ENCODE results near the gene TSC22D4.
A peak's percentile ranks its signal among the peaks of the same experiment; 100 is the strongest.

TSC22D4 gene

DNA sequence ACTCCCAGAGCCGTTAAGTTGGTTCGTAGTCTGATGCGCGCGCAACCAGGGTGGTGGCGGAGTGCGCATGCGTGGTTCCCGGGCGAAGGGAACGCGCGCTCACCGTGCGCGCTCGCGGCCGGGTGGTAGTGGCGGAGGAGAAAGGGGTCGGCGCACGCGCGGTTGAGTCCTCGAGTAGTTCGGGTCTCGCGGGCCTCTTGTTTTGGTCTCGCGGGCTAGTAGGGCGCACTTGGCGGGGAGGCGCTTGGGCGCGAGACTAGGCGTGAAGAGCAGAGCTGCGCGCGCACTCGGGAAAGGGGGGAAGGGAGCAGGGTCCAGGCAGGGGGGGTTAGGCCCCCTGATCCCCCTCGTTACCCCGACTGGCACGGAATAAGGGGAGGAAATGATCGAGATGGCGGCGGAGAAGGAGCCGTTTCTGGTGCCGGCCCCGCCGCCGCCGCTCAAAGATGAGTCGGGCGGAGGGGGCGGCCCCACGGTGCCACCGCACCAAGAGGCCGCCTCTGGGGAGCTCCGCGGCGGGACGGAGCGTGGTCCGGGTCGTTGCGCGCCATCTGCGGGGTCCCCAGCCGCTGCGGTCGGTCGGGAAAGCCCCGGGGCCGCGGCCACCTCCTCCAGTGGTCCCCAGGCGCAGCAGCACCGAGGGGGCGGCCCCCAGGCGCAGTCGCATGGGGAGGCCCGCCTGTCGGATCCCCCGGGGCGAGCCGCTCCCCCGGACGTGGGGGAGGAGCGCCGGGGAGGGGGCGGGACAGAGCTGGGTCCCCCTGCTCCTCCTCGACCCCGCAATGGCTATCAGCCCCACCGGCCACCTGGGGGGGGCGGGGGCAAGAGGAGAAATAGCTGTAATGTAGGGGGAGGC lies 49.1 kb downstream of the TSC22D4 start, which contains the start of gene MEPCE:
MEPCE (plus strand) TSS at position 195 of the 856 bp plus-strand sequence; CDS start at position 383, 188 bp downstream.
- peaks cover 5 to 48% (median 46%) of the 10 kb centered on the region in 5 donors for H3K4me1 ChIP-seq (ENCODE audit: control insufficient read depth in 5 of 5, insufficient read depth in 5 of 5, low read length in 5 of 5)
- peak within 1 kb of the TSS; percentile 77 to 94 (median 87) for H3K9ac ChIP-seq (ENCODE audit: low read length in 5 of 5)
- H3K27me3 ChIP-seq (ENCODE audit: control insufficient read depth in 5 of 5, insufficient read depth in 4 of 5, low read length in 5 of 5): no peaks in the 10 kb centered on the region
- peak within 1 kb of the TSS; percentile 83 to 90 (median 84) for H3K4me3 ChIP-seq (ENCODE audit: low read depth in 1 of 5, low read length in 5 of 5)
- H3K9me3 ChIP-seq (ENCODE audit: control insufficient read depth in 5 of 5, low read length in 5 of 5): no peaks in the 10 kb centered on the region
- peak within 1 kb of the TSS; percentile 95 for H3K27ac ChIP-seq (ENCODE audit: low read depth, low read length)
- peaks cover 0 to 29% (median 23%) of the 10 kb centered on the region in 5 donors for H3K36me3 ChIP-seq (ENCODE audit: control insufficient read depth in 5 of 5, insufficient read depth in 5 of 5, low read length in 5 of 5)

DNA sequence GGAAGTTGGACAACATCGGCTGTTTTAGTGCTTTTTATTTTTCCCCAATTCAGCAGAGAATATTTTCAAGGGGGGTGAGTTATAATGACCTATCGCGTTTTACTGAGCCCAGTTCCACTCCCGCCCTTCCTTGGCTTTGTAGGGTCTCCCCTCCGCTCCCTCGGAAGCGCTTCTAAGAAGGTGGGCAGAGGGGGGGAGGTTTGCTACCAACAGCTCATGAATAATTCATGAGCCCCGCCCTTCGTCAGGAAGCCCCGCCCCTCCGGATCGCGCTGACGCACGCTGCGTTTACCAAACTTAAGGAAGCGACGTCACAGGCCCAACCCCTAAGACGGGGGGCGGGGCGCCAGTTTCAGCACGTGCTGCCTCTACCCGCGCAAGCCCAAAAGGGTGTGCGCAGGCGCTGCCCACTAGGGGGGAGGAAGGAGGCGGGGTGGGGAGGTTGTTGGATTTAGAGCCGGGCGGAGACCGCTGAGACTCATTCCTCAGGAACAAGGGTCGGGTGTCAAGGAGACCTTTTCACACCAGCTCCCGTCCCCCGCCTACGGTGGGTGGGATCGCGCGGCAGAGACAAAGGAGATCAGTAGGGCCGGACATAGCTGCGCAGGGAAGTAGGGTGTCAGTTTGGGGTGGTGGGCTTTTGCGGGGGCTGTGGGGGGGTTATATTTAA lies 49.9 kb downstream of the TSC22D4 start:
- peak overlapping the region; percentile 77 to 94 (median 87) for H3K9ac ChIP-seq (ENCODE audit: low read length in 5 of 5)
- no peaks in the 10 kb centered on the region for H3K27me3 ChIP-seq (ENCODE audit: control insufficient read depth in 5 of 5, insufficient read depth in 4 of 5, low read length in 5 of 5)
- no peaks in the 10 kb centered on the region for H3K9me3 ChIP-seq (ENCODE audit: control insufficient read depth in 5 of 5, low read length in 5 of 5)
- H3K27ac ChIP-seq (ENCODE audit: low read depth, low read length): peak overlapping the region; percentile 95
- peak overlapping the region; percentile 83 to 90 (median 84) for H3K4me3 ChIP-seq (ENCODE audit: low read depth in 1 of 5, low read length in 5 of 5)
- peaks cover 0 to 23% (median 19%) of the 10 kb centered on the region in 5 donors for H3K36me3 ChIP-seq (ENCODE audit: control insufficient read depth in 5 of 5, insufficient read depth in 5 of 5, low read length in 5 of 5)
- peaks cover 5 to 44% (median 42%) of the 10 kb centered on the region in 5 donors for H3K4me1 ChIP-seq (ENCODE audit: control insufficient read depth in 5 of 5, insufficient read depth in 5 of 5, low read length in 5 of 5)

GRCh38 chr7:100428199-100428966 lies 50.6 kb downstream of the TSC22D4 start, which contains the start of gene ZCWPW1:
TSS of gene ZCWPW1 (minus strand) at chr7:100428703. CDS start at chr7:100420649, 8,054 bp downstream.
- peaks cover 0 to 16% (median 12%) of the 10 kb centered on the region in 5 donors for H3K36me3 ChIP-seq (ENCODE audit: control insufficient read depth in 5 of 5, insufficient read depth in 5 of 5, low read length in 5 of 5)
- H3K4me1 ChIP-seq (ENCODE audit: control insufficient read depth in 5 of 5, insufficient read depth in 5 of 5, low read length in 5 of 5): peaks cover 5 to 38% (median 37%) of the 10 kb centered on the region in 5 donors
- H3K4me3 ChIP-seq (ENCODE audit: low read depth in 1 of 5, low read length in 5 of 5): peak within 1 kb of the TSS; percentile 83 to 90 (median 84)
- peak within 1 kb of the TSS; percentile 95 for H3K27ac ChIP-seq (ENCODE audit: low read depth, low read length)
- H3K9me3 ChIP-seq (ENCODE audit: control insufficient read depth in 5 of 5, low read length in 5 of 5): no peaks in the 10 kb centered on the region
- H3K9ac ChIP-seq (ENCODE audit: low read length in 5 of 5): peak within 1 kb of the TSS; percentile 77 to 94 (median 87)
- H3K27me3 ChIP-seq (ENCODE audit: control insufficient read depth in 5 of 5, insufficient read depth in 4 of 5, low read length in 5 of 5): no peaks in the 10 kb centered on the region

DNA sequence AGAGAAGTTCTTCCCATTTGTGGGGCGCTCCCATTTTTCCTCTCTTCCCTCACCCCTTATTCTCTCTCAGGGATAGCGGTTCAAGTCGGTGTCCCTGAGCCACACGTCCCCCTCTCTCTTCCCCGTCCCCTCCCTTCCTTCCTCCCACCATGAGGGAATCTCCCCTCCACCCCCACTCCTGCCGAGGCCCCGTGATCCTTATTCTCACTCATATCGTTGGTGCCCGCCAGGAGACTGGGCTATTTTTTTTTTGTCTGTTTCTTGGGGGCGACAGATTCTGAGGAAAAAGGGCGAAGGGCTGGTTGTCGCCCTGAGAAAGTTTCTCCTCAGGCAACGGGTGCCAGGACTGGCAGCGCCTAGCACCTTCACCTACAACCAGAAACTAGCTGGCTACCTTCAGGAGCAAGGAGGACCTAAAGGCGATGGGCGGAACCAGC lies 51.2 kb downstream of the TSC22D4 start:
- no peaks in the 10 kb centered on the region for H3K27me3 ChIP-seq (ENCODE audit: control insufficient read depth in 5 of 5, insufficient read depth in 4 of 5, low read length in 5 of 5)
- H3K4me3 ChIP-seq (ENCODE audit: low read depth in 1 of 5, low read length in 5 of 5): peak overlapping the region; percentile 55 to 90 (median 84)
- peaks cover 5 to 32% (median 31%) of the 10 kb centered on the region in 5 donors for H3K4me1 ChIP-seq (ENCODE audit: control insufficient read depth in 5 of 5, insufficient read depth in 5 of 5, low read length in 5 of 5)

DNA sequence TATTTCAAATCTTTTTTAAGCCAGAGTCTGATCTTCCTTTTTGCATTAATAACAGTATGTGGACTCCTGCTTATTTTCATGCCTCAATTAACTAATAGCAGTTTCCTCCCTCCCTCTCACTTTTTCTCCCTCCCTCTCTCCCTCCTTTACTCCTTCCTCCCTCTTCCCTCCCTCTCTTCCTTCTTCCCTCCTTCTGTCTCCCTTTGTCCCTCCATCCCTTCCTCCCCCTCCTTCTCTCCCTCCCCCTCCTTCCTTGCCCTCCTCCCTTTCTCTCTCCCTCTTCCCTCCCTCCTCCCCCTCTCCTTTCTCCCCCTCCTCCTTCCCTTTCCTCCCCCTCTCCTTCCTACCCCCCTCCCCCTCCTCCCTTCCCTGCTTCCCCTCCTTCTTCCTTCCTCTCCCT lies 52.5 kb downstream of the TSC22D4 start:
- no peaks in the 10 kb centered on the region for H3K27me3 ChIP-seq (ENCODE audit: control insufficient read depth in 5 of 5, insufficient read depth in 4 of 5, low read length in 5 of 5)
- no peak overlapping the region for H3K4me3 ChIP-seq (ENCODE audit: low read depth in 1 of 5, low read length in 5 of 5)
- H3K27ac ChIP-seq (ENCODE audit: low read depth, low read length): no peak overlapping the region
- H3K9ac ChIP-seq (ENCODE audit: low read length in 5 of 5): no peak overlapping the region
- H3K4me1 ChIP-seq (ENCODE audit: control insufficient read depth in 5 of 5, insufficient read depth in 5 of 5, low read length in 5 of 5): peaks cover 2 to 20% (median 19%) of the 10 kb centered on the region in 5 donors
- peaks cover 0 to 11% (median 4%) of the 10 kb centered on the region in 5 donors for H3K36me3 ChIP-seq (ENCODE audit: control insufficient read depth in 5 of 5, insufficient read depth in 5 of 5, low read length in 5 of 5)
- no peaks in the 10 kb centered on the region for H3K9me3 ChIP-seq (ENCODE audit: control insufficient read depth in 5 of 5, low read length in 5 of 5)

More for the DNA sequence above, 51.2 kb downstream of the TSC22D4 start:
- peaks cover under 1 to 10% (median 6%) of the 10 kb centered on the region in 5 donors for H3K36me3 ChIP-seq (ENCODE audit: control insufficient read depth in 5 of 5, insufficient read depth in 5 of 5, low read length in 5 of 5)
- H3K9ac ChIP-seq (ENCODE audit: low read length in 5 of 5): peak overlapping the region in 2 of 5 donors; percentile 89 to 94
- no peaks in the 10 kb centered on the region for H3K9me3 ChIP-seq (ENCODE audit: control insufficient read depth in 5 of 5, low read length in 5 of 5)
- H3K27ac ChIP-seq (ENCODE audit: low read depth, low read length): peak overlapping the region; percentile 95

GRCh38 chr7:100425347-100425746 lies 53.7 kb downstream of the TSC22D4 start:
- Histone ChIP-seq H3K4me3 (ENCODE audit: low read depth in 1 of 5, low read length in 5 of 5) (no peak overlapping the region), H3K4me1 (ENCODE audit: control insufficient read depth in 5 of 5, insufficient read depth in 5 of 5, low read length in 5 of 5) (peaks cover 2 to 8% (median 7%) of the 10 kb centered on the region in 5 donors), H3K9ac (ENCODE audit: low read length in 5 of 5) (no peak overlapping the region), H3K27me3 (ENCODE audit: control insufficient read depth in 5 of 5, insufficient read depth in 4 of 5, low read length in 5 of 5) (no peaks in the 10 kb centered on the region), H3K27ac (ENCODE audit: low read depth, low read length) (no peak overlapping the region), H3K9me3 (ENCODE audit: control insufficient read depth in 5 of 5, low read length in 5 of 5) (no peaks in the 10 kb centered on the region), H3K36me3 (ENCODE audit: control insufficient read depth in 5 of 5, insufficient read depth in 5 of 5, low read length in 5 of 5) (peaks cover 0 to 6% (median 0%) of the 10 kb centered on the region in 5 donors)

GRCh38 chr7:100423315-100423714 lies 55.7 kb downstream of the TSC22D4 start:
- Histone ChIP-seq H3K4me1 (ENCODE audit: control insufficient read depth in 5 of 5, insufficient read depth in 5 of 5, low read length in 5 of 5) (peaks cover 2 to 20% (median 9%) of the 10 kb centered on the region in 5 donors), H3K4me3 (ENCODE audit: low read depth in 1 of 5, low read length in 5 of 5) (no peak overlapping the region), H3K27ac (ENCODE audit: low read depth, low read length) (no peak overlapping the region), H3K9me3 (ENCODE audit: control insufficient read depth in 5 of 5, low read length in 5 of 5) (no peaks in the 10 kb centered on the region), H3K9ac (ENCODE audit: low read length in 5 of 5) (no peak overlapping the region), H3K36me3 (ENCODE audit: control insufficient read depth in 5 of 5, insufficient read depth in 5 of 5, low read length in 5 of 5) (peaks cover 0 to 6% (median 0%) of the 10 kb centered on the region in 5 donors), H3K27me3 (ENCODE audit: control insufficient read depth in 5 of 5, insufficient read depth in 4 of 5, low read length in 5 of 5) (no peaks in the 10 kb centered on the region)

- Histone ChIP-seq H3K27me3 (ENCODE audit: control insufficient read depth in 5 of 5, insufficient read depth in 4 of 5, low read length in 5 of 5) (no peaks in the 10 kb centered on the region), H3K27ac (ENCODE audit: low read depth, low read length) (no peak overlapping the region), H3K9ac (ENCODE audit: low read length in 5 of 5) (peak overlapping the region in 2 of 5 donors; percentile 30 to 47), H3K9me3 (ENCODE audit: control insufficient read depth in 5 of 5, low read length in 5 of 5) (no peaks in the 10 kb centered on the region), H3K4me3 (ENCODE audit: low read depth in 1 of 5, low read length in 5 of 5) (no peak overlapping the region), H3K4me1 (ENCODE audit: control insufficient read depth in 5 of 5, insufficient read depth in 5 of 5, low read length in 5 of 5) (peaks cover 0 to 13% (median 2%) of the 10 kb centered on the region in 5 donors), H3K36me3 (ENCODE audit: control insufficient read depth in 5 of 5, insufficient read depth in 5 of 5, low read length in 5 of 5) (peaks cover 0 to 6% (median 0%) of the 10 kb centered on the region in 5 donors)
Measured at GRCh38 chr7:100419660-100420226, 59.3 kb downstream of the TSC22D4 start.

Data from subcutaneous abdominal adipose tissue (tissue), 5 donors.